ENCODE measurements around the gene PSPN.
"Not testable (repeated sequence)": the region's sequence is repeated elsewhere in the genome, so short reads cannot be mapped to it uniquely, and the experiment has no call there.

Gene PSPN

GRCh38 chr19:6373096-6373812 lies 2.5 kb downstream of the PSPN start:
- DNase-seq (ENCODE audit: low read depth), result peak; percentile 97

GRCh38 chr19:6372594-6373095 lies 3.1 kb downstream of the PSPN start, which contains the start of gene ALKBH7:
TSS of gene ALKBH7 (plus strand) at chr19:6372794. CDS start at chr19:6372821, 27 bp downstream.
- peak; percentile 91 for DNase-seq (ENCODE audit: low read depth)

GRCh38 chr19:6364353-6364752 lies 11.4 kb downstream of the PSPN start:
- DNase-seq (ENCODE audit: low read depth), result no peak

- DNase-seq (ENCODE audit: low read depth), result no peak
Measured at GRCh38 chr19:6362351-6362801, 13.4 kb downstream of the PSPN start.

- no peak for DNase-seq (ENCODE audit: low read depth)
Measured at GRCh38 chr19:6362027-6362350, 13.7 kb downstream of the PSPN start.

GRCh38 chr19:6360857-6361216 lies 14.9 kb downstream of the PSPN start:
- DNase-seq (ENCODE audit: low read depth), result not testable (repeated sequence)

- DNase-seq (ENCODE audit: low read depth), result not testable (repeated sequence)
Measured at GRCh38 chr19:6360445-6360844, 15.3 kb downstream of the PSPN start.

- no peak for DNase-seq (ENCODE audit: low read depth)
Measured at GRCh38 chr19:6359568-6360341, 16.0 kb downstream of the PSPN start.

- DNase-seq (ENCODE audit: low read depth), result no peak
Measured at GRCh38 chr19:6358003-6358402, 17.7 kb downstream of the PSPN start.

GRCh38 chr19:6357174-6357573 lies 18.6 kb downstream of the PSPN start:
- no peak for DNase-seq (ENCODE audit: low read depth)

GRCh38 chr19:6355321-6356040 lies 20.3 kb downstream of the PSPN start:
- not testable (repeated sequence) for DNase-seq (ENCODE audit: low read depth)

- DNase-seq (ENCODE audit: low read depth), result no peak
Measured at GRCh38 chr19:6354098-6354674, 21.5 kb downstream of the PSPN start.

- no peak for DNase-seq (ENCODE audit: low read depth)
Measured at GRCh38 chr19:6352381-6353165, 23.2 kb downstream of the PSPN start.

- DNase-seq (ENCODE audit: low read depth), result no peak
Measured at GRCh38 chr19:6350688-6351087, 25.0 kb downstream of the PSPN start.

- DNase-seq (ENCODE audit: low read depth), result not testable (repeated sequence)
Measured at GRCh38 chr19:6349271-6349670, 26.5 kb downstream of the PSPN start.

- DNase-seq (ENCODE audit: low read depth), result no peak
Measured at GRCh38 chr19:6343462-6343861, 32.3 kb downstream of the PSPN start.

- DNase-seq (ENCODE audit: low read depth), result no peak
Measured at GRCh38 chr19:6340493-6341201, 35.1 kb downstream of the PSPN start.

GRCh38 chr19:6334490-6335285 lies 41.0 kb downstream of the PSPN start:
- no peak for DNase-seq (ENCODE audit: low read depth)

- DNase-seq (ENCODE audit: low read depth), result no peak
Measured at GRCh38 chr19:6333439-6333838, 42.3 kb downstream of the PSPN start, which contains the start of gene ACER1. TSS of gene ACER1 (minus strand) at chr19:6333612. CDS start at chr19:6333551, 61 bp downstream.

GRCh38 chr19:6326815-6327214 lies 48.9 kb downstream of the PSPN start:
- no peak for DNase-seq (ENCODE audit: low read depth)
